ENCODE data around the gene DNAJC7. TPM values are rescaled to one million over a fixed set of nuclear protein-coding genes. Genes with fewer than 3 reads are reported as not detected.

Gene DNAJC7
- total RNA-seq, 1 experiment from 2014 or later: 147 TPM

DNA sequence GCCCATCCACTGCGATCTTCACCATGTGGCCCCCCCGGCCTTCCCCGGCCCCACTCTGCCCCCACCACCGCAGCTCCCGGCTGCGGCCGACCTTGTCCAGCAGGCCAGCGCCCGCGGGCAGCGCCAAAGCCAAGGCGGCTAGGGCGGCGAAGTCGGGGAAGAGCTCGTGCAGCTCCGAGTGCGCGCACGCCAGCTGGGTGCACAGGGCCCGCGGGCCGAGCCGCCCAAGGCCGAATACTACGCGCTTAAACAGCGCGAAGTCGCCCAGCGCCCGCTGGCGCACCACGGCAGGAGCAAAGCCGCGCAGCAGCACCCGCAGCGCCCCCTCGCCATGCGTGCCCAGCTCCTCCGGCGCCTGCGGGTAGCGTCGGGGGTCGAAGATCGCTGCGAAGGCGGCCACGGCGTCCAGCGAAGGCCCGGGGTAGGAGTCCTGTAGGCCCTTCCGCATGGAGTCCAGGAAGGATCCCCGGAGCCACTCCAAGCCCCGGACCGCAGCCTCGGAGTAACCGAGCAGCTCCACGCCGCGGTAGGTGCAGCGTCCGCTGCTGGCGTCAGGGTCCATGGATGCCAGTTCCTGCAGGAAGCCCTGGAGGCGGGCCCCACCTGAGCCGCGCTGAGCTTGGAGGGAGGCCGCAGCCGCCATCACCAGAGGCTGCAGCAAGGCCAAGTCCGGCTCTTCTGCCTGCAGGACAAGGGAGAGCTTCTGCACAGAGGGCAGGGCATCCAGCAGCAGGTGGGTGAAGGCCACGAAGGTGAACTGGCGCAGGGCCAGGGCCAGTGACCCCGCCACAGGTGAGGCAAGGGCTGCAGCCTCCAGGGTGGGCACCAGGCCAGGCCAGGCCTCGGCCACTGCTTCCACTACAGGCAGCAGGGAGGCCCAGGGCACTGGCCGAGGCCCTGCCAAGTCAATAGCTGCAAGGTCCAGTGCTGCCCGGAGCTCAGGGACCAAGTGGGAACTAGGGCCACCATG, 22.8 kb upstream of the DNAJC7 start:
- CTCF ChIA-PET: no interaction called here
- POLR2A ChIA-PET: interaction anchor here (0.5 kb wide), 1 partner anchor 22 kb away, joined by 4 read pairs; no protein-coding TSS in a partner anchor
- intact Hi-C loops (cut with micrococcal nuclease; ENCODE audit: unreplicated experiment): no loop called here

GRCh38 chr17:42038221-42038973, 21.2 kb upstream of the DNAJC7 start:
- TF ChIP-seq, protein P1, sequence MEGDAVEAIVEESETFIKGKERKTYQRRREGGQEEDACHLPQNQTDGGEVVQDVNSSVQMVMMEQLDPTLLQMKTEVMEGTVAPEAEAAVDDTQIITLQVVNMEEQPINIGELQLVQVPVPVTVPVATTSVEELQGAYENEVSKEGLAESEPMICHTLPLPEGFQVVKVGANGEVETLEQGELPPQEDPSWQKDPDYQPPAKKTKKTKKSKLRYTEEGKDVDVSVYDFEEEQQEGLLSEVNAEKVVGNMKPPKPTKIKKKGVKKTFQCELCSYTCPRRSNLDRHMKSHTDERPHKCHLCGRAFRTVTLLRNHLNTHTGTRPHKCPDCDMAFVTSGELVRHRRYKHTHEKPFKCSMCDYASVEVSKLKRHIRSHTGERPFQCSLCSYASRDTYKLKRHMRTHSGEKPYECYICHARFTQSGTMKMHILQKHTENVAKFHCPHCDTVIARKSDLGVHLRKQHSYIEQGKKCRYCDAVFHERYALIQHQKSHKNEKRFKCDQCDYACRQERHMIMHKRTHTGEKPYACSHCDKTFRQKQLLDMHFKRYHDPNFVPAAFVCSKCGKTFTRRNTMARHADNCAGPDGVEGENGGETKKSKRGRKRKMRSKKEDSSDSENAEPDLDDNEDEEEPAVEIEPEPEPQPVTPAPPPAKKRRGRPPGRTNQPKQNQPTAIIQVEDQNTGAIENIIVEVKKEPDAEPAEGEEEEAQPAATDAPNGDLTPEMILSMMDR (IDR thresholded peaks at IDR 0.05; ENCODE audit: insufficient read depth in 1 of 2, low read depth in 1 of 2, low read length in 1 of 2, severe bottlenecking in 1 of 2, unreplicated experiment in 1 of 2): no peak
- no peaks in the 10 kb centered on the region for H3K27me3 ChIP-seq (replicated peaks; ENCODE audit: control insufficient read depth, insufficient read depth, low read length)
- intact Hi-C loops (cut with micrococcal nuclease; ENCODE audit: unreplicated experiment): no loop called here
- Mint-ChIP-seq H3K27ac (ENCODE audit: unreplicated experiment) (no peak overlapping the region), H3K9me3 (ENCODE audit: unreplicated experiment) (no peaks in the 10 kb centered on the region), H3K36me3 (ENCODE audit: insufficient read depth, unreplicated experiment) (no peaks in the 10 kb centered on the region), H3K4me1 (ENCODE audit: low read depth, unreplicated experiment) (no peaks in the 10 kb centered on the region), H3K4me3 (ENCODE audit: unreplicated experiment) (no peak overlapping the region), H3K27me3 (ENCODE audit: insufficient read depth, unreplicated experiment) (no peaks in the 10 kb centered on the region)
- POLR2A ChIA-PET: no interaction called here
- no TSS peak for BruUV-seq (replicated peaks)
- DNase-seq: no peak
- CTCF ChIA-PET: no interaction called here
- H3K4me1 ChIP-seq: no peaks in the 10 kb centered on the region
- H3K9me3 ChIP-seq: no peaks in the 10 kb centered on the region
- H3K36me3 ChIP-seq (ENCODE audit: control insufficient read depth, insufficient read depth, low read length): peaks cover 1% of the 10 kb centered on the region
- H3K4me3 ChIP-seq (ENCODE audit: low read depth, low read length): no peak overlapping the region

More for the DNA sequence above, 22.8 kb upstream of the DNAJC7 start:
- H3K27me3 Mint-ChIP-seq (ENCODE audit: insufficient read depth, unreplicated experiment): no peaks in the 10 kb centered on the region
- TF ChIP-seq, protein P1 (IDR thresholded peaks at IDR 0.05; ENCODE audit: insufficient read depth in 1 of 2, low read depth in 1 of 2, low read length in 1 of 2, severe bottlenecking in 1 of 2, unreplicated experiment in 1 of 2): no peak
- Histone ChIP-seq H3K4me3 (ENCODE audit: low read depth, low read length) (no peak overlapping the region), H3K27me3 (replicated peaks; ENCODE audit: control insufficient read depth, insufficient read depth, low read length) (no peaks in the 10 kb centered on the region), H3K4me1 (no peaks in the 10 kb centered on the region), H3K9me3 (no peaks in the 10 kb centered on the region), H3K36me3 (ENCODE audit: control insufficient read depth, insufficient read depth, low read length) (peaks cover 1% of the 10 kb centered on the region)
- H3K27ac Mint-ChIP-seq (ENCODE audit: unreplicated experiment): no peak overlapping the region
- no peak overlapping the region for H3K4me3 Mint-ChIP-seq (ENCODE audit: unreplicated experiment)
- no peaks in the 10 kb centered on the region for H3K4me1 Mint-ChIP-seq (ENCODE audit: low read depth, unreplicated experiment)
- no TSS peak for BruUV-seq (replicated peaks)
- DNase-seq: no peak
- no peaks in the 10 kb centered on the region for H3K36me3 Mint-ChIP-seq (ENCODE audit: insufficient read depth, unreplicated experiment)
- H3K9me3 Mint-ChIP-seq (ENCODE audit: unreplicated experiment): no peaks in the 10 kb centered on the region

DNA sequence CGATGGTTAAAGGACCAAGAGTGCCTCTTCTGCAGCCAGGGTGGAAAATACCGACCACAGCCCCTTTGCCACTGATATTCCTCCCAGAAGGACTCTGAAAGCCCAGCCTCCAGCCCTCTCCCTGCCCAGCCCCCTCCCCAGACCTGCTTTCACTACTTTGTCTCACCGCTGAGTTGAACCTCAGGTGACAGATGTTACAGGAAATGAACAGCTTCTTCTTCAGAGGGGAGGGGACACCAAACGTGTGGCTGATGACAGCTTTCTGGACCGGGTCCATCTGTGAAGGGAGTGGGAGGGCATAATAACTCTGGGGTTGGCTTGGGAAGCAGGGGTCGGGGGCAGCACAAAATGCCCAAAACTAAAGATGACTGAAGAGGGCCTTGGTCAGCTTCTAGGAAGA, 16.8 kb upstream of the DNAJC7 start:
- no peaks in the 10 kb centered on the region for H3K9me3 Mint-ChIP-seq (ENCODE audit: unreplicated experiment)
- H3K4me3 Mint-ChIP-seq (ENCODE audit: unreplicated experiment): no peak overlapping the region
- BruUV-seq (replicated peaks): no TSS peak
- H3K9me3 ChIP-seq: no peaks in the 10 kb centered on the region
- H3K4me3 ChIP-seq (ENCODE audit: low read depth, low read length): no peak overlapping the region
- TF ChIP-seq, protein P1 (IDR thresholded peaks at IDR 0.05; ENCODE audit: insufficient read depth in 1 of 2, low read depth in 1 of 2, low read length in 1 of 2, severe bottlenecking in 1 of 2, unreplicated experiment in 1 of 2): no peak
- ChIA-PET CTCF (interaction anchor here (0.7 to 1.3 kb wide), 2 partner anchors 14 to 34 kb away, joined by 3 to 5 read pairs; partner anchors contain the start of gene NKIRAS2), POLR2A (interaction anchor here (0.6 kb wide), 1 partner anchor 17 kb away, joined by 3 read pairs; the partner anchor contains the start of gene DNAJC7)
- peak overlapping the region; percentile 21 for H3K27ac Mint-ChIP-seq (ENCODE audit: unreplicated experiment)
- DNase-seq: no peak
- intact Hi-C loops (cut with micrococcal nuclease; ENCODE audit: unreplicated experiment): no loop called here
- H3K27me3 Mint-ChIP-seq (ENCODE audit: insufficient read depth, unreplicated experiment): no peaks in the 10 kb centered on the region
- H3K27me3 ChIP-seq (replicated peaks; ENCODE audit: control insufficient read depth, insufficient read depth, low read length): no peaks in the 10 kb centered on the region
- no peaks in the 10 kb centered on the region for H3K36me3 ChIP-seq (ENCODE audit: control insufficient read depth, insufficient read depth, low read length)
- no peaks in the 10 kb centered on the region for H3K36me3 Mint-ChIP-seq (ENCODE audit: insufficient read depth, unreplicated experiment)
- H3K4me1 ChIP-seq: no peaks in the 10 kb centered on the region
- no peaks in the 10 kb centered on the region for H3K4me1 Mint-ChIP-seq (ENCODE audit: low read depth, unreplicated experiment)

Measured in Caco-2 (cell line).